HG03571 (cell line): ENCODE measurements around the gene CDH4.

Experiments
- ATAC-seq: cut with Tn5 transposase; IDR thresholded peaks from one replicate; pipeline ENCODE4 v1.9.1; 2021; ENCODE audit not compliant: unreplicated experiment

Gene CDH4

DNA sequence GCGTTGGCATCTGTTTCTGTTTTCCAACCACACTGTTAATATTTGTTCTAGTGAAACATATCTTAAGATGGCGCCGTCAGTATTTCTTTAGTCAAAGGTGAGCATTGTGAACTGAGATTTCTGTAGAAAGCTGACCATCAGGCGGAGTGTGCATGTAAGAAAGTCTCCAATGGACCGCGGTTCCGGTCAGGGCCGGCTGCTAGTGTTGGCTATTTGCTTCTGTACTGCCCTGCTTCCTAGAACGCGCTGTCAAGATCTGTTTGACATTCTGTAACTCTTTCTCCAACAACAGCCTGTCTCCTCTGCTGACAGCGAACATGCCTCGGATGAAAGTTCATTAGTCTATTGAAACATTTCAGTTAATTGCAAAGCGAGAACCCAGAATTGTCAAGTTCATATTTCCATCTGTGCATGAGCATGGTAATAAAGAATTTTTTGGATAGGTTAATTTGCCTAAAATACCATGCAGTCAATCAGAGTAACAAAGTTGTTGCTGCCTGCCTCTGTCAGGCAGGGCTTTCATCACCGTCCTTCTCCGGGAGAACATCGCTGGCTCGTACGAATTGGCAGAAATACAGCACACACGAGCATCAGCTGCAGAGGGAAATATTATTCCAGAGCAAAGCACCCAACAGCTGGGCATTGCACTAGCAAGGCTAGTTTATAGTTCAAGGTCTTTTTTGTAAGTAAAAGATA is 369.1 kb downstream of the CDH4 start:
- no peak for ATAC-seq

DNA sequence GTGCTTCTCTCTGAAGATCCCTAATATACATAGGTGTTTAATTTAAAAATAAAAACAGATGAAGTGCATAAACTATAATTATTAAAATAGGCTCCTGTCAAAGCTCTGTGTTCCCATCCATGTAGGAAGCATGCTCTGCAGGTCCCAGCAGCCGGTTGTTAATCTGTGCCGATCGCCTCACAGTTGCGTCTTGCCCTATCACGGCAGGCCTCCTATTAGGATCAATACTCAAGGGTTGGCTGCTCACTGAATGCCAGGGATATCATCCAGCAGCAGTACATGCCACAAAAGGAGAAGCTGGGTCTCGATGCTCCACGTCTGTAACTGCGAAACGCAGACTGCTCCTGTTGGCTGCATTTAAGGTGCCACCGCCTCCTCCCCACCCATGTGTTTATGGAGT is 369.8 kb downstream of the CDH4 start:
- no peak for ATAC-seq

DNA sequence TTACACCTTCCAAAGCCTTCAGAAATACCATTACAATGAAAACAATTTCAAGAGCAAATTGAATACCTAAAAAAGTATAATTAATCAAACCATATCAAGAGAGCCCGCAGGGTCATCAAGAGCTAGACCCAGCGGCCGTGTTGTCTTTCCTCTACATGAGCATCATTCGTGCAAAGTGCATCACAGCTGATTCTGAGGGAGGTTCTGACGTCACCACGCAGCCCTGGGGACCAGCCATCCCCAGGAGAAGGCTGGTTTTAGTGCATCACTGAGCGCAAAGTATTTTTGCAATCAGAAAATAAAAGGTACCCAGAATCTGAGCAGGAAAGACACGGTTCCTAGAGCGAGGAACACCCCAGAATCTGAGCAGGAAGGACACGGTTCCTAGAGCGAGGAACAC is 371.4 kb downstream of the CDH4 start:
- no peak for ATAC-seq

DNA sequence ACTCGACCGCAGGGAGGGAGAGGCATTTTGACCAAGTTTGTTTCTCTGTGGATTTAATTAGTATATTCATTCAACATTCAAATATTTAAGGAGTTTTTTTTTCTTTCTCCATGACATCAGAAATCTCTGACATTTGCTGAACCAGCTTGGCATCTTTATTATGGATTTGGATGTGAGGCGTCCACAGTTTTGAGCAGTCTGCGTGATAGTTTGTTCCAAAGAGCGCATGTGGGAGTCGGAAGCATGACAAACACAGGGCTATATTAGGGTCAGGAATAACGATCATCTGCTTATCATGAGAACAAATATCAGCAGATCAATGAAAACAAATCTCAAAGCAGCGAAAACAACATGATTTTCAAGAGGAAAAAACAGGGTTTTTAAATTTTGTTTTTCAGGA is 373.2 kb downstream of the CDH4 start:
- ATAC-seq = no peak

DNA sequence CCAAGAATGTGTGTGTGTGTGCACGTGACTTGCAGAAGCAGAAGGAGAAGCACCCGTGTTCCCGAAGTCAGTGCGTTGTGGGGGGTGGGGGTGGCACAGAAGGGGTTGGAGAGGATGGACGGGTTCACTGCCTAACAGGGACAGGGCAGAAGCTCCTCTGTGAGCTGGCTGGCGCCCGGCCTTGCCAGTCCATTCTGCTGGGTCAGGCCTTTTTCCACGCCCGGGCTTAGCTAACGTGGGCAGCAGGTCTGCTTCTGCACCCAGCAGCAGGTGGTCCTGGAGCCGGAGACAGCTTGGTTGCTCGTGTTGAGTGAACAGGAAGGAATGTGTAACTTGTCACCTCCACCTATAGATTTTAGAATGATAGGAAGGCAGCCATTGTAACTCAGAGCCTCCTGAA is 374.4 kb downstream of the CDH4 start:
- no peak for ATAC-seq

DNA sequence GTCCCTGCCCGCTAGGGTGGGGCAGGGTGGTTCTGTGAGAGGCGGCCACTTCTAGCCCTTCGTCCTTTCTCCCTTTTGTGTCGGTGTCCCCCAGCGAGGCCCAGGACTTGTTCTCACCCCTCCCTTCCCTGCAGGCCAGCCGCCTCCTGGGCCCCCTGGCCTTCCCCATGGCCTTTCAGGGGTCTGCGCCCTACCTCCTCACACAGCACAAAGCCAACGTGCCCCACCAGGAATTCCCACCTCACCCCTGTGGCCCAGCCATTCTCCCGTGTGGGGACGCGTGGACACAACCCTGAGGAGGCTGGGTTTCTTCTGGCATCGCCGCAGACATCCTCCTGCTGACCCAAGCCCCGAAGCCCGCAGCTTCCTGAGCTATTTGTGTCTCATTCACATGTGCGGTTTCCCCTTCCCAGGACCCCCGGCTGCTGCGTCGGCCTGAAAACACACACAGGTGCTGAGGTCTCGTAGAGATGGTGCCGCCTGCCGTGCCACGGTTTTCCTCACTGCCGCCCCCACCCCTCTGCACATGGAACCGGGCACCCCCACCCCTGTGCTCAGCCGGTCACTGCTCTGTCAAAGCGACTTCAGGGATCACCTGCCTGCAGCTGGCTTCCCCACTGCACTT is 375.8 kb downstream of the CDH4 start:
- no peak for ATAC-seq

DNA sequence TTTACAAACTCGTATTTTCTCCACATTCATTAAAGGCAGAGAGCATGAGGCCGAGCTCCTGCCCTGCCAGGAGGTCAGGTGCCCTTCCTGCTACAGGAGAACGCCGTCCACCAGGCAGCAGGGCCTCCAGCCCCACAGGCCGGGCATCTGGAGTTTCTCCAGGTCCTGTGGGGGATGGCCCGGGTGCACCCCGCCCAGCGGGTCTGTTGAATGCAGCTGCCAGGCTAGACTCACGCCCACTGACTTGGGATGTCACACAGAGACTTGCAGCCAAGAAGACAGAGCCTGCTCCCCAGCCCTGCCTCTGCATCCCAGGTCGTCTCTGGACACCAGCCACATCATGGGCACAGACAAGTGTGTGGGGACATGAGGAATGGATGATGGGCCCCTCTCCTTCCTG is 376.4 kb downstream of the CDH4 start:
- no peak for ATAC-seq

DNA sequence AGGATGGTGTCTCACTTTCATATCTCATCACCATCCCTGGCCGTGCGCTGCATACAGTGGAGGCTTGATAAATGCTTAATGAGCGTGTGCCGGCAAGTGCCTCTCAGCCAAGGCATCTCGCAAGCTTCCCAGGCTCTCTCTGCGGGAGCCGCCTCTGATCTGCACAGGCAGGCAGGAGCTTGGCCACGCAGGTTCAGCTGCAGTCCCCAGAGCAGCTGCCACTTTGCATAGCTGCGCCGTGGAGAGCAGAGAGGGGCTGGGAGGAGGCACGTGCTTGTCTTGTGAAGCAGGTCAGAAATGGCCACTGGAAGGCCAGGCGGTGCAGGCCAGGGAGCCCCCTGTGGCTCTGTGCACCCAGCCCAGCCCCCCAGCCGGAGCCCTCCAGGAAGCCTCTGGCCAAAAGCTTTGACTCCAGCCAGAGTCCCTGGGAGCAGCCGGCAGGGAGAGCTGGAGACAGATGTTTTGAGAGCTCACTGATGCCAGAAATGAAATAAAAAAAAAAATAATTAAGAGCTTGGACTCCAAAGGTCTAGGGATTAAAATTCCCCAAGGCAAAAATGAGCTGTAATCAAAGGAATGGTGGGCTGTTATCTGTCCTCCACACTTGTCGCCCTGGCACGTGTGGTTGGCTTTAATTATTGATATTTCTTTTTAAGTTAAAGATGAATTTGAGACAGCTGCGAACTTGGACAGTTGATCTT is 377.0 kb downstream of the CDH4 start:
- no peak for ATAC-seq

DNA sequence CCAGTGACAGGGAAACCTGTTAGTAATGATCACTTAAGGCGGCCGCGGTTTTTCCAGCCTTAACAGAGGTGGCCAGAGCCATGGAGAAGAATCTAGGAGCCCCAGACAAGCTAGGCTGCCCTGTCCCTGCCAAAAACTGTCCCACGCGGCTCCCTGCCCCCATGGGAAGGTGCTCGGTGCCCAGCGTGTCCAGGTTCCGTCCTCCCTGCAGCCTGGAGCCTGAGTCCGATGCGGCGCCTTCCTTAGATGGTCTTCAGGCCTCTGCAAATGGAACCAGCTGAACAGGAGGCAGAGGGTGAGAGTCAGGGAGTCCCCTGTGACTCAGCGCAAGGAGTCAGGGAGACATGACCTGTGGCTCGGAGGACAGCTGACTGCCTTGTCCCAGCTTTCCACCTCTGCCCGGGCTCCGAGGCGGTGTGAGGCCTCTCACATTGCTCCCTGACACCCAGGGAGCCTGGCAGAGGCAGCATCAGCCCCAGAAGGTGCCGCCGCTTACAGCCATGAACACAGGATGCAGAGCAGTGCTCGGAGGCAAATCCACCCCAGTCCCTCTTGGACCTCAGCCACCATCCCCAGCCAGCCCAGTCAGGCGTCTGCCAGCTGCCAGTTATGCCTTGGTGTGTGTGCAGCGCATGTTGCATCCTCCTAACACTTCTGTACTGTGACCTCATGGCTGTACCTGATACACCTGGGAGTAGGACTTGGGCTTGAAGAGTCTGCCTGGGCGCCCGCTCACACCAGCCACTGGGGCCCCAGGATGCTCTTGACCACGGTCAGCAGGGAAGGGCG is 377.7 kb downstream of the CDH4 start:
- ATAC-seq = no peak

DNA sequence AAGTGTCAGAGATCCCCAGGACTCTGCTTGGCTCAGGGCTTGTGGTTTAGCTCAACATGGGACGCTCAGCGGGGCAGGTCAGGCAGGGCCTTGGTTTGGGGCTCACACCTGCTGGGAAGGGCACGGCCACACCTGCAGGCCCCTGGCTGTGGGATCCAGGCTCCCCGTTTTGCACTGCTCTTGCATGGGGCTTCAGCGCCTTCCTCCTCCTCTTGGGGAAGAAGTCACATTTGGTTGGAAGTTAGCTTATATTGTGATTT is 378.3 kb downstream of the CDH4 start:
- no peak for ATAC-seq

DNA sequence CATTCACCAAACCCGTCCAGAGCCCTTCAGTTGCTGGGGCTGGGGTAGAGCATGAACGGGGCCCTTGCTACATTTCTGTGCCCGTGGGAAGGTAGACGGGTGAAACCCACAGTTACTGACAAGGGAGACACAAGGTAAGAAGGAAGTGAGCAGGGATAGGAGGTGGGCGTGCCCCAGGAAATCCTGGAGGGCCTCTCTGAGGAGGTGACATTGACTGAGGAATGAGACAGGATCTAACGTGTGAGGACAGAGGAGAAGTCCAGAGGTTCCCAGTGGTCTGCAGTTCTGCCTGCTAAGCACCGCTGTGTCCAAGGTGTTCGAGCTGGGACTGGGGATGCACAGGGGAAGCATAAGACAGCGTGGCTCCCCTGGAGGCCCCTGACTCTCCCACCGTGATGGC is 378.8 kb downstream of the CDH4 start:
- ATAC-seq = no peak

DNA sequence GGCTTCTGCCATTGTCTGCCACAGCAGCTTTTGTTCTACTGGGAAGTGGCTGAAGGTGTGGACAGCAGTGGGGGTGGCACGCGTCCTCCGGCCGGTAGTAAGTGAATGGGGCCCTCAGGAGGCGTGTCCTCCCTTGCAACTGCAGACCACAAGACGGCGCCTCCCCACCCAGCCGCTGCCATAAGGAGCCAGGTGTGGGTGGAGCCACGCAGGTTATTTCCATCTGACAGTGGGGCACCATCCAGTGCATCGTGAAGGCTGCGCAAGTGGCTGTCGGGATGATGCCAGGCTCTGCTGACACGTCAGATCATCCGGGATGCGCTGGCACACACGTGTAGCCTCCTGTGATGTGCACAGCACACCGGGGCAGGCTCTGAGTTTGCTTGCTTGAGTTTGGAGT is 379.7 kb downstream of the CDH4 start:
- ATAC-seq = no peak

DNA sequence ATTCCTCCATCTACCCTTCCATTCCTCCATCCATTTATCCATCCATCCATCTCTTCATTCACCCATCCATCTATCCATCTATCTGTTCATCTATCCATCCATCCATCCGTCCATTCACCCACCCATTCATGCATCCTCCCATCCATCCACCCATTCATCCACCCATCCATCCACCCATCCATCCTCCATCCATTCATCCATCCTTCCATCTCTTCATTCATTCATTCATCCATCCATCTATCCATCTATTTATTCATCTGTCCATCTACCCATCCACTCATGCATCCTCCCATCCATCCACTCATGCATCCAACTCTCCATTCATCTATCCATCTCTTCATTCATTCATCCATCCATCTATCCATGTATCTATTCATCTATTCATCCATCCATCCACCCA is 380.9 kb downstream of the CDH4 start:
- ATAC-seq = no peak

DNA sequence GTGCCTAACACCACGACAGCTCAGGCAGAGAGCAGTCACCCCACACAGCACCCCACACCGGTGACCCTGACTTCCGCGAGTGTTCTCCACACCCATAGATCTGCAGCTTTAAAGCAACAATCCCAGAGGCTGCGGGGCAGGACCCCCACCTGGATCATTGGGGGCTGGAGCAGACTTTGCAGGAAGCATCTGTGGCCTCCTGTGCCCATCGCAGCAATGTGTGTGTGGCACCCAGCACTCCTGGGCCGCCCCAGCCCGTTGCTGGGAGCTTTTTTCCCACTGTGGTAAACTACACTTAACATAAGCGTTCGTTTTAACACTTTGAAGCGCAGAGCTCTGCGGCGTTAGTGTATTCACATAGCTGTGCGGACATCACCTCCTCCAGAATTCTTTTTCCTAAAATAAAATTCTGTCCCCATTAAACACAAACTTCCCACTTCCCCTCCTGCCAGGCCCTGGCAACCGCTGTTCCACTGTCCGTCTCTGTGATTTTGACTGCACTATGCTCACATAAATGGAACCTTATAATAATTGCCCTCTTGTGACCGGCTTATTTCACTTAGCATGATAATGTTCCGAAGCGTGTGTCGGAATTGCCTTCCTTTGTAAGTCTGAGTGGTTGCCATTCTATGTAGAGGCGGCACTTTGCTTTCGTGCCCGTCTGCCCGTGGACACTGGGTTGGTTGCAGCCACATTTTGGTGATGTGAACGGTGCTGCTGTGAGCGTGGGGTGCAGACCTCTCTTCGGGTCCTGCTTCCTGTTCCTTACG is 382.5 kb downstream of the CDH4 start:
- ATAC-seq = no peak

DNA sequence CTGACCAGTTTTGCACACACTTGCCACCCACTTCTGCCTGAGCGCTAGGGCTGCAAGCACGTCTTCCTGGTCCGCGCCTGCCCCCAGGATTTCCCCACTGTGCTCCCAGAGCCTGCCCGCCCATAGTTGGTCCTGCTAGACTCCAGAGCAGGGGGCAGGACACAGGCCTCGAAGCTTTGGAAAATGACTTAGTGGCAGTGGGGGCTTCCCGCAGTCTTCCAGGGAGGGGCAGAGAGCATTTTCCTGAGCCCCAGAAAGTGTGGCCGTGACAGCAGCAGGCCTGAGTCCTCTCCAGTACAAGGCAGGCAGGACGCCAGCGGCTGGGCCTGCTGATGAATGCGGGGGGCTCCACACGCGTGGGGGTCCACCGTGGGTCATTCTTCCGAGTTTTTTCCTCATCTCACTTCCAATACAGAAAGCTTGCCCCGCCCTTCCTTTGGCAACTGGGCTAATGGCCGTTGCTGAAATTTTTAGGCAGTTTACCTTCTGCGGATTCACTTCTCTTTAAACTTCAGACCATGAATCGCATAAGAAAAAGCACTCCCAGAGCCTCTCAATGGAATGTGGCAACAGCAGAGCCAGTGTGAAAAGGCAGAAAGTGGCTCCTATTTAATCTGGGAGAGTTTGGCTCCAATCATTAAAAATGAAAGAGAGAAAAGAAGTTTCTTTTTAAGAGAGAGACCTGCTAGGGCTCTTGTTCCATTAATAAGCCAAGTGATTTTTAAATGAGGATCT is 383.8 kb downstream of the CDH4 start:
- ATAC-seq = no peak

DNA sequence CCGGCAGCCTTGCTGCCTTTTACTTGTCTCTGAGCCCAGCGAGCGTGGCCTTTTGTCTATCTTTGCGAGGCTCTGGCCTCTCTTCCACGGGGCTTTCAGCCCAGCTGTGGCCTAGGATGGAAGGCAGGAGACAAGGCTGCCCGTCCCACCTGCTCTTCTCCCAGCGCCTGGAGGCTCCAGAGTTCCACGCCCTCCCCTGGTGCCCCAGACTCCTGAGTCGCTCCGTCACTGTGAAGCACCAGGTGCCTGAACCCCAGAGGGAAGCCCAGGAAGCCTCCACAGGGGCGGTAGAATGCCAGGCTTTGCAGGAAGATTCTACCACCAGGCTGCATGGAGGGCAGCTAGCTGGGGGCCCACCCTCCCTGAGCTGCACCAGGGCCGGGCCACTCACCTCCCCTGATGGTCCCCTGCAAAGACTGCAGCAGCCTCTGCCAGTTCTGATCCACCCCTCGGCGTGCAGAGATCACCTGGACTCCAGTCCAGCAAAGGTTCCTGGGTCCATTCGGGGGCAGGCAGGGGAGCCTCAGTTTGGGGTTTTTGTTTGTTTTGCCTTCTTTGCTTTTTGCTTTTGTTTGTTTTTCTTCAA is 384.6 kb downstream of the CDH4 start:
- ATAC-seq = no peak

DNA sequence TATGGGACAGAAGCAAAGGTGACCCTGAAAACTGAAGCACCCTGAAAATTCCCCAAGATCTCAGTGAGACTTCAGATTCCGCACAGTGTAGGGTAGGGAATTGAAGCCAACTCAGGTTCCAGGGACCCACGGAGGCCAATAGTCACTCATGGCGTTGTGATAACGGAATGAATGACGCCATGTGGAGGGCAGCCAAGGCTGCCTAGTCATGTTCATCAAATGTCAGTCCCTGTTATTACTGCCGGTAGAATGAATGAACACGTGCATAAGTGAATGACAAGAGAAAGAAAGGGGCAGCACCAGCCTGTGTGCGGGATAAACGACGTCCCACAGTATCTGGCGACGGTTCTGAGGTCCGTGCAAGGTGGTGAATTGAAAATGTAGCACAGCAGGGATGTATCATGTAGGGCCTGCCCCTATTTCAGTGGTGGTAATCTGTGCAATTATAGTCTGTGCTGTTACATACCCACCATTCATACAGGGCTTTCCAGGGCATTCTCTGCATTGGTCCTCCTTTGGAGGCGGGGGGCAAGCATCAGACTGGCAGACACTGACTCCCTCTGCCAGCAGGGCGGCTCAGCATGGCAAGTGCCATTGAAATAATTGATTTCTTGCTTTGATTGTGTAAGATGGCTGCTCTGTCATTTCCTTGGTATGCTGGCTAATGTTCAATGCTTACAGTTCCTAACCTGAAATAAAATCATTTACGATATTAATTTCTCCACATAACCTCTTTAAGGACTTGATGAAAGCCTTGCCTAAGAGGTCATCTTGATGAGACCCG is 386.9 kb downstream of the CDH4 start:
- no peak for ATAC-seq

DNA sequence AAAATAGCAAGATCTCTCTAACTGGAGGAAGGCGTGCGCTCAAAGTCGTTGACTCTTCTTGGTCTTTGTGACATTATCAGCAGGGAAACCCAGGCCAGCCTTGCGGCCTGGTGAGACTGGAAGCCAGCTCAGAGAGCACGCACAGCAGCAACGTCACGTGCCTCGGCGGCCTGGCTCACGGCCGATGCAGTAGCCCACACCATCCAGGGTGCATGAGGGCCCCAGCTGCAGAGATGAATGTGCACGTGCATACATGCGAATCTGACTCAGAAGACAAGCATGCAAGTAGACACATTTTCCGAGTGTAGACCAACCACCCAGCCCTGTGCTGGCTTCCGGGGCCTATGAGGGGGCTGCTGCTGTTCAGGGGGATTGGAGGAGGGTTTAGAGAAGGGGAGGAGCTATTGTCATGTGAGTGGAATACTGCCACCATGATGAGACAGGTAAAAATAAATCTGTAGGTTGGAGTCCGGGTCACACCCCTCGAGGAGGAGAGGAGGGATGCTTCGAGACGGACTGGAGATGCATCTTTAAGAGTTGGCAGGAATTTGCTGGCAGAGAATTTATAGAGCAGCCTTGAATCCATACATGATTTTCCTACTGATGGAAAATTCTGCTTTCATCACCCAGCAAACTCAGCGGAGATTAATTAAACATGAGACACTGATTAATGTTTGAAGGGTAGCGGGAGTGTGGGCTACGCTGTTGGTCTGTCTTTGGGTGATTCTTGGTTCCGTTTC is 388.2 kb downstream of the CDH4 start:
- ATAC-seq = no peak

DNA sequence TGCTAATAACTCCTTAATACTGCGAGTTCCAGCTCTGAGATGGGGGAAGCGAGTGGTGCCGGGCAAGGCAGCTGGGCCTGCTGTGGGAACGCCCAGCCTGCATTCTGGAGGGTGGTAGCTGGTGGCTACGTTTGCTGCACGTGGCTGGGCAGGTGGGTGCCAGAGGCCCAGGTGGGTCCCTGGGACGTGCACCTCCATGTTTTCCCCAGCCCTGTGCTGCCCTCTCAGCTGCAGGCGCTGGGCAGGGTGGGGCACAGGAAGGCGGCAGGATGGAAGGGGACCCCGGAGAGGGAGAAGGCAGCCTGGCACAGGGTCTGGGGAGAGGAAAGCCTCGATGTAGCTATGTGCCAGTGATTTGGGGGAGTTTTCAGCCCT is 388.8 kb downstream of the CDH4 start:
- ATAC-seq = no peak
